Breast epithelium (tissue), 4 donors: Measurements from ENCODE around the gene SDK1. TPM values are rescaled to one million over a fixed set of nuclear protein-coding genes. Genes with fewer than 3 reads are reported as not detected.

Experiments
- DNase-seq, 2 donors: peaks; one replicate each; pipeline ENCODE4 v3.0.0-alpha.2; 2019; ENCODE audit warnings: low spot score in 2 of 2
- H3K27ac ChIP-seq, 2 donors: fragments of 200-600 bp; sonication (generic) in 1 of 2; one replicate each; pipeline ENCODE4 v1.5.1; 2016 to 2019; ENCODE audit warnings: mild to moderate bottlenecking in 1 of 2
- H3K27me3 ChIP-seq, 2 donors: fragments of 200-600 bp; sonication (generic) in 1 of 2; one replicate each; pipeline versions ENCODE4 v1.5.1 to v1.6.0; 2017 to 2019; ENCODE audit warnings: control low read depth in 1 of 2, mild to moderate bottlenecking in 1 of 2
- H3K36me3 ChIP-seq: fragments of 200-600 bp; one replicate; pipeline ENCODE4 v1.5.1; 2019
- H3K4me1 ChIP-seq, 2 donors: fragments of 200-600 bp; sonication (generic); one replicate each; pipeline ENCODE4 v1.5.1; 2016 to 2019; ENCODE audit warnings: control low read depth in 1 of 2
- H3K4me3 ChIP-seq, 3 donors: fragments of 200-600 bp; sonication (generic); 1 replicate in 2 of 3; 2 replicates in 1 of 3; pipeline ENCODE4 v1.5.1; 2016 to 2019; ENCODE audit warnings: mild to moderate bottlenecking in 3 of 3, moderate library complexity in 2 of 3
- H3K9me3 ChIP-seq, 2 donors: fragments of 200-600 bp; sonication (generic) in 1 of 2; one replicate each; pipeline ENCODE4 v1.5.1; 2016 to 2019; ENCODE audit warnings: control low read depth in 1 of 2
- CTCF ChIP-seq, 3 donors: fragments of 450-650 bp; IDR thresholded peaks; one replicate each; pipeline ENCODE4 v1.5.1; 2016 to 2017; ENCODE audit warnings: antibody characterized with exemption in 3 of 3, mild to moderate bottlenecking in 3 of 3, moderate library complexity in 3 of 3
- POLR2A ChIP-seq: fragments of 450-650 bp; IDR thresholded peaks from one replicate; pipeline ENCODE4 v1.6.1; 2016; ENCODE audit warnings: antibody characterized with exemption, mild to moderate bottlenecking, moderate library complexity
- POLR2AphosphoS5 ChIP-seq, 3 donors: sonication (generic); formaldehyde crosslinking; IDR thresholded peaks; one replicate each; pipeline ENCODE4 v1.6.1; 2017; ENCODE audit warnings: antibody characterized with exemption in 3 of 3
- intact Hi-C: fragments of 100-400 bp; cut with DNase I; formaldehyde crosslinking; loops from one replicate; pipeline ENCODE4 v1.15.1; 2023; ENCODE audit warnings: low total_unique reads
- total RNA-seq, 3 donors: library from RNA; depleted of rRNA; stranded (reverse); fragments of >200 nt; gene quantifications; one replicate each; pipeline ENCODE4 v1.1.0, GENCODE V29; 2016

SDK1 gene
- total RNA-seq, 3 donors from 2014 or later: 3.7 to 18.2 (median 6.6) TPM

GRCh38 chr7:4282434-4283223 is 981.6 kb downstream of the SDK1 start:
- Histone ChIP-seq H3K9me3 (no peaks in the 10 kb centered on the region), H3K36me3 (no peaks in the 10 kb centered on the region), H3K27me3 (no peaks in the 10 kb centered on the region), H3K4me1 (no peaks in the 10 kb centered on the region), H3K4me3 (no peak overlapping the region), H3K27ac (no peak overlapping the region)
- no peak for DNase-seq
- no peak for TF ChIP-seq POLR2A
- no peak for TF ChIP-seq CTCF (IDR thresholded peaks at IDR 0.05)
- no peak for TF ChIP-seq POLR2AphosphoS5 (IDR thresholded peaks at IDR 0.05)
- intact Hi-C loops: no loop called here

GRCh38 chr7:4286351-4286750 is 985.3 kb downstream of the SDK1 start:
- H3K27me3 ChIP-seq: no peaks in the 10 kb centered on the region

DNA sequence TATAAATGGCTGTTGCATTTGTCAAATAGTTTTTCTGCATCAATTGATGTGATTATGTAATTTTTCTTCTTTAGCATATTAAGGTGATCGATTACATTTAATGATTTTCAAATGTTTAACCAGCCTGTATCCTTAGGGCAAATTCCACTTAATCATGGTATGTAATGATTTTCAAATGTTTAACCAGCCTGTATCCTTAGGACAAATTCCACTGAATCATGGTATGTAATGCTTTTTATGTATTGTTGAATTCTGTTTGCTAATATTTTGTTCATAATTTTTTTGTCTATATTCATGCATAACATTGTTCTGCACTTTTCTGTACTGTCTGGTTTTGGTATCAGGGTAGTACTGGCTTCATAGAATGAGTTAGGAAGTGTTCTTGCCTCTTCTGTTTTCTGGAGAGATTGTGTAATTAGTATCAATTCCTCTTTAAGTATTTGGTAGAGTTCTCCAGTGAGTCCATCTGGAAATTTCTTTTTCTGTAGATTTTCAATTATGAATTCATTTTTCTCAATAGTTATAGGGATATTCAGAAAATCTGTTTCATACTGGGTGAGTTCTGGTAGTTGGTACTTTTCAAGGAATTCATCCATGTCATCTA is 987.8 kb downstream of the SDK1 start:
- Histone ChIP-seq H3K27ac (no peak overlapping the region), H3K36me3 (no peaks in the 10 kb centered on the region), H3K9me3 (peaks cover 13 to 32% of the 10 kb centered on the region in 2 donors), H3K4me3 (no peak overlapping the region), H3K4me1 (no peaks in the 10 kb centered on the region), H3K27me3 (no peaks in the 10 kb centered on the region)
- DNase-seq: no peak
- TF ChIP-seq POLR2AphosphoS5 (IDR thresholded peaks at IDR 0.05) (no peak), POLR2A (no peak), CTCF (IDR thresholded peaks at IDR 0.05) (no peak)
- intact Hi-C loops: no loop called here

More at GRCh38 chr7:4286351-4286750, 985.3 kb downstream of the SDK1 start:
- Histone ChIP-seq H3K4me3 (no peak overlapping the region), H3K4me1 (no peaks in the 10 kb centered on the region), H3K9me3 (peaks cover 0 to 9% of the 10 kb centered on the region in 2 donors), H3K36me3 (no peaks in the 10 kb centered on the region), H3K27ac (no peak overlapping the region)
- TF ChIP-seq CTCF (IDR thresholded peaks at IDR 0.05) (no peak), POLR2AphosphoS5 (IDR thresholded peaks at IDR 0.05) (no peak), POLR2A (no peak)
- intact Hi-C loops: no loop called here
- no peak for DNase-seq

- no peaks in the 10 kb centered on the region for H3K4me1 ChIP-seq
- no peak overlapping the region for H3K4me3 ChIP-seq
- intact Hi-C loops: no loop called here
- H3K27me3 ChIP-seq: no peaks in the 10 kb centered on the region
- DNase-seq: no peak
- no peak for TF ChIP-seq POLR2A
- H3K36me3 ChIP-seq: no peaks in the 10 kb centered on the region
- no peak overlapping the region for H3K27ac ChIP-seq
- H3K9me3 ChIP-seq: peaks cover 15 to 23% of the 10 kb centered on the region in 2 donors
Measured at GRCh38 chr7:4297165-4297917, 996.3 kb downstream of the SDK1 start.

- Histone ChIP-seq H3K9me3 (peaks cover 15 to 17% of the 10 kb centered on the region in 2 donors), H3K27ac (no peak overlapping the region), H3K4me3 (no peak overlapping the region), H3K27me3 (no peaks in the 10 kb centered on the region), H3K36me3 (no peaks in the 10 kb centered on the region), H3K4me1 (no peaks in the 10 kb centered on the region)
- TF ChIP-seq POLR2AphosphoS5 (IDR thresholded peaks at IDR 0.05): no peak
- no peak for TF ChIP-seq CTCF (IDR thresholded peaks at IDR 0.05)
- TF ChIP-seq POLR2A: no peak
- intact Hi-C loops: no loop called here
- no peak for DNase-seq
Measured at GRCh38 chr7:4297918-4298219, 996.8 kb downstream of the SDK1 start.
